Astrocyte (in vitro differentiated cells and primary cell): ENCODE measurements around the gene KLHL33. TPM values are rescaled to one million over a fixed set of nuclear protein-coding genes. Genes with fewer than 3 reads are reported as not detected.

Experiments used
- DNase-seq: peaks from one replicate; pipeline ENCODE4 v3.0.0-alpha.2; 2010; ENCODE audit warnings: low read depth
- FAIRE-seq: peaks from 2 replicates; lab custom pipeline; 2011; peaks lifted over from hg19 to GRCh38; lab: Jason Lieb, UNC
- H2AFZ ChIP-seq: 2 replicates; pipeline ENCODE4 v1.6.0; 2012; ENCODE audit warnings: low read depth, low read length, inconsistent platforms
- H3K27ac ChIP-seq: 2 replicates; pipeline ENCODE4 v1.5.1; 2011; ENCODE audit warnings: low read depth, low read length, inconsistent platforms
- H3K27me3 ChIP-seq: 2 replicates; pipeline ENCODE4 v1.6.0; 2011; ENCODE audit warnings: low read length, inconsistent platforms; ENCODE audit not compliant: insufficient read depth
- H3K36me3 ChIP-seq: 2 replicates; pipeline ENCODE4 v1.5.1; 2011; ENCODE audit warnings: low read length, inconsistent platforms; ENCODE audit not compliant: insufficient read depth
- H3K4me1 ChIP-seq: 2 replicates; pipeline ENCODE4 v1.5.1; 2011; ENCODE audit warnings: low read length, inconsistent platforms; ENCODE audit not compliant: insufficient read depth
- H3K4me2 ChIP-seq: 2 replicates; pipeline ENCODE4 v1.6.0; 2012; ENCODE audit warnings: low read length, inconsistent platforms
- H3K4me3 ChIP-seq: 2 replicates; pipeline ENCODE4 v1.5.1; 2011; ENCODE audit warnings: low read depth, mild to moderate bottlenecking, low read length, inconsistent platforms; ENCODE audit not compliant: insufficient read depth
- H3K79me2 ChIP-seq: 2 replicates; pipeline ENCODE4 v1.6.0; 2012; ENCODE audit warnings: mild to moderate bottlenecking, low read length, inconsistent platforms; ENCODE audit not compliant: insufficient read depth
- H3K9ac ChIP-seq: 2 replicates; pipeline ENCODE4 v1.6.0; 2012; ENCODE audit warnings: mild to moderate bottlenecking, low read length, inconsistent platforms
- H3K9me3 ChIP-seq: 2 replicates; pipeline ENCODE4 v1.5.1; 2012; ENCODE audit warnings: low read depth, mild to moderate bottlenecking, low read length, inconsistent platforms; ENCODE audit not compliant: insufficient read depth
- H4K20me1 ChIP-seq: 2 replicates; pipeline ENCODE4 v1.6.0; 2012; ENCODE audit warnings: low read length, inconsistent platforms; ENCODE audit not compliant: insufficient read depth
- H3K27ac Mint-ChIP-seq: one replicate; pipeline ENCODE4 v1.8.0; 2021; ENCODE audit warnings: mild to moderate bottlenecking, mixed read lengths; ENCODE audit not compliant: unreplicated experiment
- H3K27me3 Mint-ChIP-seq: one replicate; pipeline ENCODE4 v1.8.0; 2021; ENCODE audit warnings: low read depth, mixed read lengths; ENCODE audit not compliant: unreplicated experiment
- H3K36me3 Mint-ChIP-seq: one replicate; pipeline ENCODE4 v1.8.0; 2021; ENCODE audit warnings: low read depth, mixed read lengths; ENCODE audit not compliant: unreplicated experiment
- H3K4me1 Mint-ChIP-seq: one replicate; pipeline ENCODE4 v1.8.0; 2021; ENCODE audit warnings: low read depth, mixed read lengths; ENCODE audit not compliant: unreplicated experiment
- H3K4me3 Mint-ChIP-seq: one replicate; pipeline ENCODE4 v1.8.0; 2021; ENCODE audit warnings: mild to moderate bottlenecking, moderate library complexity, mixed read lengths; ENCODE audit not compliant: unreplicated experiment
- H3K9me3 Mint-ChIP-seq: one replicate; pipeline ENCODE4 v1.8.0; 2021; ENCODE audit warnings: mild to moderate bottlenecking, mixed read lengths; ENCODE audit not compliant: unreplicated experiment
- EZH2 ChIP-seq: IDR thresholded peaks from 2 replicates; pipeline ENCODE4 v1.6.1; 2012; ENCODE audit warnings: mild to moderate bottlenecking, low read length, inconsistent platforms; ENCODE audit not compliant: insufficient read depth
- total RNA-seq: library from RNA; stranded (reverse); gene quantifications from 2 replicates; pipeline ENCODE4 v1.2.1, GENCODE V29; 2021
- TF ChIP-seq, protein P1 (sequence below): IDR thresholded peaks from 2 replicates; pipeline ENCODE4 v1.5.1; 2011; ENCODE audit warnings: low read depth, mild to moderate bottlenecking, inconsistent platforms, low read length, moderate library complexity; ENCODE audit not compliant: insufficient read depth

KLHL33 gene
- total RNA-seq, 1 donor from 2014 or later: 0.07 TPM

DNA sequence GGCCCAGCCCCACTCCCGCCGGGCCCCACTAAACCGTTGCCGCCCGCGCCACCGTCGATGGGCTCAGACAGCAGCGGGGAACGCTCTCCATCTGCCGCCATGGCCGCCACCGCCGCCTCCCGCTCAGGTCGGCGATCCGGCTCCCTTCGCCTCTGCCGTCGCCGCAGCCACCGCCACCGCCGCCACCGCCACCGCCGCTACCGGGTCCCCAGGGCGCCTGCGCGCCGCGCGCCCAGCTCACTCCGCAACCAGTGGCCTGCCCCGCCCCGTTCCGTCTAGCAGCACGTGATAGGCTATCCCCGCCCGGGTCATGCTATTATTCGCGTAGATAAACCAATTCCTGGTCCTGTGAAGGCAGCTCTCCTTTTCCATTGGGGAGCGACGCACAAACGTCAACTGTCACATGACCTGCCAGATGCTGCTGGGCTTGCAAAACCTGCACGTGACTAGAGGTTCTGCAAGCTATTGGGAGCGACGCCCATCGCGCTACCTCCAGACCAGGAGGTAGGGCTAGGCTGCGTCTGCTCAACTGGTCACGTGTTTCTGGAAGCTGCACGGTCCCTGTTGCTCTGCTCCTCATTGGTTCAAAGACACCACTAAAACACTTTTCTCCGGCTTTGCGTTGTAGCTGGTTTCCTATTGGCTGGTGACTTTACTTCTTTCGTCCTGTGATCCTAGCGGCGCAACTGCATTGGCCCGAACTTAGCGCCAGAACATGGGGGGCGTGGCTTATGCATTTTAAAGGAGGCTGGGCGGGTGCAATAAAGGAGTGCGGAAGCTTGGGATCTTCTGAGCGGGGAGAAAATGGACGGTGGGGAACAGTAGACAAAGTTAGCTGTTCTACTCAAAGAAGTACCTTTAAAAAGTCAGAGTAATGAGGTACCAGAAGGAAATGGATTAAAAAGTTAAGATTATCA lies 25.5 kb upstream of the KLHL33 start, which contains the start of gene PIP4P1:
Gene PIP4P1, minus strand, starts transcription at position 210 of the 917 bp plus-strand sequence. Its CDS starts 109 bp downstream, at position 101.
- no peaks in the 10 kb centered on the region for H3K27me3 Mint-ChIP-seq
- Histone ChIP-seq H3K27ac (peak within 1 kb of the TSS; percentile 77), H3K9ac (peak within 1 kb of the TSS; percentile 90), H4K20me1 (peaks cover 25% of the 10 kb centered on the region), H3K79me2 (peaks cover 40% of the 10 kb centered on the region), H3K4me1 (peaks cover 11% of the 10 kb centered on the region), H3K4me2 (peak within 1 kb of the TSS; percentile 95), H3K4me3 (peak within 1 kb of the TSS; percentile 79), H3K9me3 (no peaks in the 10 kb centered on the region), H2AFZ (peak within 1 kb of the TSS; percentile 67), H3K27me3 (no peaks in the 10 kb centered on the region), H3K36me3 (peaks cover 19% of the 10 kb centered on the region)
- peak; percentile 71 for TF ChIP-seq EZH2
- TF ChIP-seq, protein P1, sequence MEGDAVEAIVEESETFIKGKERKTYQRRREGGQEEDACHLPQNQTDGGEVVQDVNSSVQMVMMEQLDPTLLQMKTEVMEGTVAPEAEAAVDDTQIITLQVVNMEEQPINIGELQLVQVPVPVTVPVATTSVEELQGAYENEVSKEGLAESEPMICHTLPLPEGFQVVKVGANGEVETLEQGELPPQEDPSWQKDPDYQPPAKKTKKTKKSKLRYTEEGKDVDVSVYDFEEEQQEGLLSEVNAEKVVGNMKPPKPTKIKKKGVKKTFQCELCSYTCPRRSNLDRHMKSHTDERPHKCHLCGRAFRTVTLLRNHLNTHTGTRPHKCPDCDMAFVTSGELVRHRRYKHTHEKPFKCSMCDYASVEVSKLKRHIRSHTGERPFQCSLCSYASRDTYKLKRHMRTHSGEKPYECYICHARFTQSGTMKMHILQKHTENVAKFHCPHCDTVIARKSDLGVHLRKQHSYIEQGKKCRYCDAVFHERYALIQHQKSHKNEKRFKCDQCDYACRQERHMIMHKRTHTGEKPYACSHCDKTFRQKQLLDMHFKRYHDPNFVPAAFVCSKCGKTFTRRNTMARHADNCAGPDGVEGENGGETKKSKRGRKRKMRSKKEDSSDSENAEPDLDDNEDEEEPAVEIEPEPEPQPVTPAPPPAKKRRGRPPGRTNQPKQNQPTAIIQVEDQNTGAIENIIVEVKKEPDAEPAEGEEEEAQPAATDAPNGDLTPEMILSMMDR: no peak
- H3K27ac Mint-ChIP-seq: peak within 1 kb of the TSS; percentile 69
- peaks cover 4% of the 10 kb centered on the region for H3K36me3 Mint-ChIP-seq
- H3K4me3 Mint-ChIP-seq: peak within 1 kb of the TSS; percentile 94
- peaks cover 1% of the 10 kb centered on the region for H3K9me3 Mint-ChIP-seq
- H3K4me1 Mint-ChIP-seq: peaks cover 19% of the 10 kb centered on the region
- FAIRE-seq: peak; percentile 93
- DNase-seq: peak; percentile 100

DNA sequence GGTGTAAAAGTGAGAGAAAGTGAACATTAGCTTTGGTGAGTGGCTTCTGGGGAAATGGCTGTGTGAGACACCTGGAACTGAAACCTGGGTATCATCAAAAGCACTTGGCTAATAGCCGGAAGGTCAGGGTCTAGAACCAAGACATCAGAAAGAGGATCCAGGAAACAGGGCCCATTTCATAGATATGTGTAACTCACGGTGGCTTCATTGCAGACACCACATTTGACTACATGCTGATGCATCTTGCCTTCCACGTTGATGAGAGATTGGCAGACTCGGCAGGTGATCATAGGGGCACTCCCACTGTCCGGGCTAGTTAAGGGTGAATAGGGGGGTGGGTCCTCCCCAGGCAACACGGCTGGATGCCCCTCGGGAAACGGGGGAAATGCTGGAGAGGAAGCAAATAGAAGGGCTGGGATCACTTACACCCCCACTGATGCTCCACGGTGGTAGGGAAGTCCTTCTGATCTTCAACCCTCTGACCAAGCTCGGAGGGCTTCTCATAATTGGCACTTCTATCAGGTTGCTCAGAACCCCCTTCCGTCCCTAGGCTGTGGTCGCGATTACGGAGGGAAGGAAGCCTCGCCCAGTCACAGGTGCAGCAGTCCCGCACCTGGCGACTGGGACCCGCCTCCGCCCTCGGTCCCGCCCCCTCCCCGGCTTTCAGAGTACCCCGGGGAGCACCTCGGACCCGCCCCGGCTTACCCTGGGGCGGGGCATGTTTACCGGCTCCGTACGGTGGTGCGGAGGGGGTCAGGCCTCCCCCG lies 24.7 kb upstream of the KLHL33 start:
- H2AFZ ChIP-seq: peak overlapping the region; percentile 65
- H3K9me3 Mint-ChIP-seq: peaks cover 1% of the 10 kb centered on the region

More for the DNA sequence above, 24.7 kb upstream of the KLHL33 start:
- Mint-ChIP-seq H3K27me3 (no peaks in the 10 kb centered on the region), H3K4me1 (peaks cover 19% of the 10 kb centered on the region), H3K4me3 (peak overlapping the region; percentile 94), H3K36me3 (peaks cover 4% of the 10 kb centered on the region), H3K27ac (peak overlapping the region; percentile 69)
- Histone ChIP-seq H3K4me3 (peak overlapping the region; percentile 79), H3K27ac (peak overlapping the region; percentile 77), H3K36me3 (peaks cover 19% of the 10 kb centered on the region), H3K4me1 (peaks cover 14% of the 10 kb centered on the region), H3K79me2 (peaks cover 48% of the 10 kb centered on the region), H3K9me3 (no peaks in the 10 kb centered on the region), H3K9ac (peak overlapping the region; percentile 90), H3K4me2 (peak overlapping the region; percentile 95), H4K20me1 (peaks cover 31% of the 10 kb centered on the region), H3K27me3 (no peaks in the 10 kb centered on the region)
- TF ChIP-seq EZH2: no peak
- TF ChIP-seq, protein P1: no peak
- DNase-seq (no peak), FAIRE-seq (no peak)
